ENCODE results near the gene MYG1. TPM values are rescaled to one million over a fixed set of nuclear protein-coding genes. Genes with fewer than 3 reads are reported as not detected.

Gene MYG1
- total RNA-seq, 4 donors from 2014 or later, result 18.4 to 25.6 (median 24.8) TPM

- Histone ChIP-seq H3K4me1 (peaks cover 0 to 11% (median 5%) of the 10 kb centered on the region in 4 donors), H3K27me3 (peaks cover 0 to under 1% of the 10 kb centered on the region in 2 donors), H3K9me3 (no peaks in the 10 kb centered on the region), H3K4me3 (peak overlapping the region in 1 of 4 donors; percentile 70), H3K36me3 (no peaks in the 10 kb centered on the region), H3K27ac (no peak overlapping the region)
- no peak for DNase-seq
- TF ChIP-seq POLR2A (IDR thresholded peaks at IDR 0.05) (no peak), CTCF (IDR thresholded peaks at IDR 0.05) (no peak)
Observed at GRCh38 chr12:53343969-53344368, 44.5 kb downstream of the MYG1 start.

GRCh38 chr12:53344487-53344823, 45.0 kb downstream of the MYG1 start:
- Histone ChIP-seq H3K4me3 (peak overlapping the region; percentile 43 to 78 (median 66)), H3K4me1 (peaks cover 0 to 11% (median 5%) of the 10 kb centered on the region in 4 donors), H3K36me3 (no peaks in the 10 kb centered on the region), H3K27ac (peak overlapping the region in 2 of 4 donors; percentile 71 to 72), H3K9me3 (no peaks in the 10 kb centered on the region), H3K27me3 (no peaks in the 10 kb centered on the region)
- DNase-seq, result no peak
- no peak for TF ChIP-seq POLR2A (IDR thresholded peaks at IDR 0.05)
- TF ChIP-seq CTCF (IDR thresholded peaks at IDR 0.05), result no peak

- Histone ChIP-seq H3K27me3 (no peaks in the 10 kb centered on the region), H3K4me1 (peaks cover 0 to 11% (median 5%) of the 10 kb centered on the region in 4 donors), H3K27ac (peak overlapping the region; percentile 58 to 81 (median 72)), H3K36me3 (no peaks in the 10 kb centered on the region), H3K9me3 (no peaks in the 10 kb centered on the region), H3K4me3 (peak overlapping the region; percentile 43 to 78 (median 66))
- peak; percentile 73 to 86 (median 79) for DNase-seq
- TF ChIP-seq CTCF (IDR thresholded peaks at IDR 0.05) (peak; percentile 34 to 75 (median 59)), POLR2A (IDR thresholded peaks at IDR 0.05) (no peak)
Observed at GRCh38 chr12:53344824-53345485, 45.5 kb downstream of the MYG1 start.

- peak overlapping the region; percentile 58 to 81 (median 72) for H3K27ac ChIP-seq
- no peaks in the 10 kb centered on the region for H3K36me3 ChIP-seq
- peak overlapping the region in 3 of 4 donors; percentile 61 to 78 (median 70) for H3K4me3 ChIP-seq
- no peaks in the 10 kb centered on the region for H3K27me3 ChIP-seq
- H3K9me3 ChIP-seq, result no peaks in the 10 kb centered on the region
- peaks cover 0 to 11% (median 5%) of the 10 kb centered on the region in 4 donors for H3K4me1 ChIP-seq
- DNase-seq, result no peak
- TF ChIP-seq POLR2A (IDR thresholded peaks at IDR 0.05) (no peak), CTCF (IDR thresholded peaks at IDR 0.05) (no peak)
Observed at GRCh38 chr12:53345486-53346188, 46.1 kb downstream of the MYG1 start.

- no peak for DNase-seq
- H3K27ac ChIP-seq, result no peak overlapping the region
- H3K4me1 ChIP-seq, result peaks cover 0 to 11% (median 5%) of the 10 kb centered on the region in 4 donors
- TF ChIP-seq POLR2A (IDR thresholded peaks at IDR 0.05) (no peak), CTCF (IDR thresholded peaks at IDR 0.05) (no peak)
- H3K4me3 ChIP-seq, result no peak overlapping the region
- no peaks in the 10 kb centered on the region for H3K9me3 ChIP-seq
- no peaks in the 10 kb centered on the region for H3K27me3 ChIP-seq
- no peaks in the 10 kb centered on the region for H3K36me3 ChIP-seq
Observed at GRCh38 chr12:53346491-53346890, 47.0 kb downstream of the MYG1 start.

All from Peyer's patch (tissue), 4 donors.